ENCODE results near the gene TSPAN32. TPM values are rescaled to one million over a fixed set of nuclear protein-coding genes. Genes with fewer than 3 reads are reported as not detected.

TSPAN32 gene
- total and polyA plus RNA-seq, 10 of the 15 experiments (the other 5 are each of a cell fraction or from before 2014, with no cell fraction given): 0.08 TPM; not detected in 9

DNA sequence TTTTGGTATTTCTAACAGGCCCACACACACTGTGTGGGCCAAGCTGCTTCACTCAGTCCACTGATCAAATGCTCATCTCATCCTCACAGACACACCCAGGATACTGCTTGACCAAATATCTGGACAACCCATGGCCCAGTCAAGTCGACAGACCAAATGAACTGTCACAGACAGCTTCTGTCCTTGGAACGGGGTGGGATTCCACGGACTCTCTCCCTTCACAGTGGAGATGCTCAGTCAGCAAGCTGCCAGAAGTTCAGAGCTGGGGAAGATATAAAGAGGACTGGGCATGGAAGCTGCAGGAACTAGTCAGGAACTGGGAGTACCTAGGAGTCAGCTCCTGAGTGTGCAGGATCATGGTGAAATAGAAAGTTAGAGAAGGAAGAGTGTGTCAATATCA is 40.7 kb downstream of the TSPAN32 start (continued):
- no peak for TF ChIP-seq NR2C2 (IDR thresholded peaks at IDR 0.05; ENCODE audit: borderline replicate concordance, control insufficient read depth, insufficient read length, low read depth)
- TF ChIP-seq ZNF384 (IDR thresholded peaks at IDR 0.05; ENCODE audit: borderline replicate concordance, low read depth, low read length): no peak
- no peak for TF ChIP-seq POU2F2 (IDR thresholded peaks at IDR 0.05; ENCODE audit: borderline replicate concordance, low read depth, low read length)
- TF ChIP-seq EED (IDR thresholded peaks at IDR 0.05; ENCODE audit: low read depth): no peak
- no peak for TF ChIP-seq CBX3 (IDR thresholded peaks at IDR 0.05; ENCODE audit: borderline replicate concordance, low read depth)
- no peak for TF ChIP-seq SIN3A (IDR thresholded peaks at IDR 0.05; ENCODE audit: low read depth, low read length)
- TF ChIP-seq ESRRA (IDR thresholded peaks at IDR 0.05; ENCODE audit: low read length): no peak
- TF ChIP-seq BHLHE40 (IDR thresholded peaks at IDR 0.05; ENCODE audit: borderline replicate concordance in 1 of 2, low read depth in 2 of 2, low read length in 1 of 2): no peak
- TF ChIP-seq NFXL1 (IDR thresholded peaks at IDR 0.05; ENCODE audit: borderline replicate concordance): no peak
- TF ChIP-seq NBN (IDR thresholded peaks at IDR 0.05): no peak

GRCh38 chr11:2342981-2343380 is 41.2 kb downstream of the TSPAN32 start:
- ChIA-PET RAD21 (ENCODE audit: unreplicated experiment) (no interaction called here), CTCF (no interaction called here), POLR2A (no interaction called here), SMC1A (ENCODE audit: uncharacterized antibody, unreplicated experiment) (no interaction called here)
- H3K79me2 ChIP-seq (ENCODE audit: control insufficient read depth, insufficient read depth, low read length): no peaks in the 10 kb centered on the region
- H3K9ac ChIP-seq (ENCODE audit: control insufficient read depth, insufficient read depth, low read length): no peak overlapping the region
- ATAC-seq (no peak), FAIRE-seq (no peak), DNase-seq (ENCODE audit: low read depth, low spot score) (no peak)
- TF ChIP-seq RCOR1 (conservative IDR thresholded peaks at IDR 0.05; ENCODE audit: low read depth, low read length): no peak
- H3K9me3 ChIP-seq (replicated peaks; ENCODE audit: control insufficient read depth, insufficient read depth, low read length): no peaks in the 10 kb centered on the region; the same call in 2 of the 3 replicates
- H4K20me1 ChIP-seq (ENCODE audit: control insufficient read depth, insufficient read depth): no peaks in the 10 kb centered on the region
- H3K27ac ChIP-seq (ENCODE audit: control insufficient read depth, insufficient read depth): no peak overlapping the region
- 29% methylated on average over 5 of the region's 5 CpGs for WGBS (ENCODE audit: insufficient coverage, insufficient replicate concordance, low lambda C conversion rate, missing lambda C conversion rate)
- no peak overlapping the region for H2AFZ ChIP-seq (ENCODE audit: control insufficient read depth, low read depth, low read length)
- H3K36me3 ChIP-seq (ENCODE audit: control insufficient read depth in 2 of 2, insufficient read depth in 2 of 2, low read length in 1 of 2): no peaks in the 10 kb centered on the region
- intact Hi-C loops (cut with micrococcal nuclease; ENCODE audit: unreplicated experiment): no loop called here
- H3K4me3 ChIP-seq: no peak overlapping the region
- H3K27me3 ChIP-seq (replicated peaks in 1 of 2; ENCODE audit: control insufficient read depth in 2 of 2, insufficient read depth in 2 of 2, low read length in 1 of 2): no peaks in the 10 kb centered on the region
- H3K4me1 ChIP-seq (ENCODE audit: control insufficient read depth, insufficient read depth, low read length): no peaks in the 10 kb centered on the region
- BruUV-seq (replicated peaks): no TSS peak
- H3K4me2 ChIP-seq (ENCODE audit: control insufficient read depth, insufficient read depth): no peak overlapping the region
- in situ Hi-C loops (cut with MboI): no loop called here

Data from GM12878 (cell line).